Karpas-422 (cell line): ENCODE results near the gene CDC37L1. TPM values are rescaled to one million over a fixed set of nuclear protein-coding genes. Genes with fewer than 3 reads are reported as not detected.
A peak's percentile ranks its signal among the peaks of the same experiment; 100 is the strongest.

Experiments used
- DNase-seq: peaks from one replicate; pipeline ENCODE4 v3.0.0-alpha.2; 2015
- H2AFZ ChIP-seq: fragments of 200-600 bp; sonication (generic); 2 replicates; pipeline ENCODE4 v1.6.1; 2014; ENCODE audit warnings: antibody characterized with exemption, low read length, mixed read lengths
- H3K27ac ChIP-seq: fragments of 200-600 bp; sonication (generic); 2 replicates; pipeline ENCODE4 v1.5.1; 2014; ENCODE audit warnings: mild to moderate bottlenecking, low read length, moderate library complexity
- H3K27me3 ChIP-seq: fragments of 200-600 bp; sonication (generic); 2 replicates; pipeline ENCODE4 v1.6.1; 2014; ENCODE audit warnings: low read length, mixed read lengths
- H3K36me3 ChIP-seq: fragments of 200-600 bp; sonication (generic); 2 replicates; pipeline ENCODE4 v1.6.1; 2014; ENCODE audit warnings: low read length, mixed read lengths; ENCODE audit not compliant: insufficient read depth
- H3K4me1 ChIP-seq: fragments of 200-600 bp; sonication (generic); 2 replicates; pipeline ENCODE4 v1.6.1; 2014; ENCODE audit warnings: mild to moderate bottlenecking, low read length, mixed read lengths
- H3K4me2 ChIP-seq: fragments of 200-600 bp; sonication (generic); 2 replicates; pipeline ENCODE4 v1.6.1; 2014; ENCODE audit warnings: low read length, low read depth, mild to moderate bottlenecking; ENCODE audit not compliant: poor library complexity, severe bottlenecking
- H3K4me3 ChIP-seq: fragments of 200-600 bp; sonication (generic); 2 replicates; pipeline ENCODE4 v1.5.1; 2014; ENCODE audit warnings: mild to moderate bottlenecking, antibody characterized with exemption, low read length, mixed read lengths
- H3K79me2 ChIP-seq: fragments of 200-600 bp; sonication (generic); 2 replicates; pipeline ENCODE4 v1.6.1; 2014; ENCODE audit warnings: mild to moderate bottlenecking, low read length, mixed read lengths
- H3K9ac ChIP-seq: fragments of 200-600 bp; sonication (generic); 2 replicates; pipeline ENCODE4 v1.6.0; 2014; ENCODE audit warnings: low read length
- H3K9me2 ChIP-seq: fragments of 200-600 bp; sonication (generic), shearing (Covaris generic); replicated peaks from 2 replicates; pipeline ENCODE4 v1.6.0; 2014; ENCODE audit warnings: mild to moderate bottlenecking, low read length, moderate library complexity; ENCODE audit not compliant: insufficient read depth
- H3K9me3 ChIP-seq: fragments of 300-700, 200-600 bp; sonication (generic); 2 replicates; pipeline ENCODE4 v1.6.1; 2014; ENCODE audit warnings: low read length, mixed read lengths
- H4K20me1 ChIP-seq: fragments of 200-600 bp; sonication (generic); 2 replicates; pipeline ENCODE4 v1.6.1; 2014; ENCODE audit warnings: mild to moderate bottlenecking, antibody characterized with exemption, low read length, low read depth; ENCODE audit not compliant: insufficient read depth
- total RNA-seq: library from RNA; depleted of rRNA; stranded (reverse); fragments of >200 nt; shearing (Covaris generic); gene quantifications from 2 replicates; pipeline ENCODE4 v1.2.3, GENCODE V29; 2014; ENCODE audit warnings: low replicate concordance; rRNA removed

The CDC37L1 gene
- 12.0 and 17.9 TPM in 2 replicates for total RNA-seq

DNA sequence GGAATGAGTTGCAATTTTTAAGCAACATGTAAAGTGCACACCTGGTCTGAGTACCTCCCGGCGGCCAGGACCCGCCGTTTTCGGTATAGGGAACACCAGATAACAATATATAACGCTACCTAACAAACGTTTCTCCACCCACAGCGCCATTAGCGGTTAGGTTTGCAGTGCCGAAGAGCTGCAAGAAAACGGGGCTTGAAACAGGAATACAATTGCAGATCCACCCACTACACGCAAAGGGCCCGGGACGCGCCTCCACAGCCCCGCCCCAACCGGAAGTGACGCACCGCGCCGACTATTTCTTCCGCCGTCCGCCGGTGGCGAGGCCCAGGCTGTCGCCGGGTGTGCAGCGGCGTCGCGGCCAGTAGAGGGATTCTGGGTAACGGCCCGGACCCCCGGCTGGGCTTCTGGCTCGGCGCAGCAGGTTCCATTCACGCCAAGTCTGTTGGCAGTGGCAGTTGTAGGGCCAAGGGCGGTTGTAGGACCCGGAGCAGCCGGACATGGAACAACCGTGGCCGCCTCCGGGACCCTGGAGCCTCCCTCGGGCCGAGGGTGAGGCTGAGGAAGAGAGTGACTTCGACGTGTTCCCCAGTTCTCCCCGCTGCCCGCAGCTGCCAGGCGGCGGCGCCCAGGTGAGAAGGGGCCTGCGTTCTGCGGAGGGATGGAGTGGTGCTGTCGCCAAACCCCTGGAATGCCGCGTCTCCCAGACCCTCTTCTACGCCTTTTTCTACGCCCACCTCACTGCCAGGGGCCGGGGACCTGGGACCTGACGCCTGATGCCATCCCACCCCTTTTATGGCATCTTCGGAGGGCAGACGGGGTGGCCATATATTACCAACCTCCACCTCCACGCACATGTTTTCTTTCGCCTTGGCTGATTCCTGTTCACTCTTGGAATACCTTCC lies at the start of gene CDC37L1:
CDC37L1 (plus strand) TSS at position 302 of the 905 bp plus-strand sequence; CDS start at position 501, 199 bp downstream.
- H3K27ac ChIP-seq: peak within 1 kb of the TSS; percentile 76
- H4K20me1 ChIP-seq: no peaks in the 10 kb centered on the region
- no peaks in the 10 kb centered on the region for H3K9me3 ChIP-seq
- H3K36me3 ChIP-seq: no peaks in the 10 kb centered on the region
- no peaks in the 10 kb centered on the region for H3K27me3 ChIP-seq
- peak within 1 kb of the TSS; percentile 80 for H3K4me3 ChIP-seq
- peak within 1 kb of the TSS; percentile 86 for H2AFZ ChIP-seq
- peaks cover 46% of the 10 kb centered on the region for H3K79me2 ChIP-seq
- H3K4me2 ChIP-seq: peak within 1 kb of the TSS; percentile 87
- H3K4me1 ChIP-seq: peaks cover 22% of the 10 kb centered on the region
- DNase-seq: peak; percentile 99
- H3K9me2 ChIP-seq: no peaks in the 10 kb centered on the region
- H3K9ac ChIP-seq: peak within 1 kb of the TSS; percentile 89

DNA sequence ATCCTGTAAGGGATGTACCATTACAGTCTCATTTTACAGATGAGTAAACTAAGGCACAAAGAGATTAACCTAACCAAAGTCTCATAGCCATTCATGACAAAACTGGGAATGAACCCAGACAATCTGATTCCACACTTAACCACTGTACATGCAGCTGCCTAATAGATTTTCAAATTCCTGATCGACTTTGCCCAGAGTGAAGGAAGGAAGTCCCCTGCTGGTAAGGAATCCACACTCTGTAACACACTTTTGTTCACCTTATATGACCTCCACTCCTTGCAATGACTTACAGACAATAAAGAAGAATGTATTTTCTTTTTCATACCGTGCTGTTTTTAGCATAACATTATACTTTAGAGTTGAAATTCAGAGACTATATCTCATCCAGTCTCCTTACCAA lies 48.5 kb upstream of the CDC37L1 start:
- no peaks in the 10 kb centered on the region for H3K36me3 ChIP-seq
- H3K79me2 ChIP-seq: no peaks in the 10 kb centered on the region
- no peaks in the 10 kb centered on the region for H3K4me1 ChIP-seq
- H3K9me3 ChIP-seq: no peaks in the 10 kb centered on the region
- DNase-seq: no peak
- no peak overlapping the region for H3K27ac ChIP-seq
- no peak overlapping the region for H2AFZ ChIP-seq
- H3K4me3 ChIP-seq: no peak overlapping the region
- no peaks in the 10 kb centered on the region for H4K20me1 ChIP-seq
- no peak overlapping the region for H3K4me2 ChIP-seq
- H3K9ac ChIP-seq: no peak overlapping the region
- no peaks in the 10 kb centered on the region for H3K9me2 ChIP-seq
- H3K27me3 ChIP-seq: no peaks in the 10 kb centered on the region

DNA sequence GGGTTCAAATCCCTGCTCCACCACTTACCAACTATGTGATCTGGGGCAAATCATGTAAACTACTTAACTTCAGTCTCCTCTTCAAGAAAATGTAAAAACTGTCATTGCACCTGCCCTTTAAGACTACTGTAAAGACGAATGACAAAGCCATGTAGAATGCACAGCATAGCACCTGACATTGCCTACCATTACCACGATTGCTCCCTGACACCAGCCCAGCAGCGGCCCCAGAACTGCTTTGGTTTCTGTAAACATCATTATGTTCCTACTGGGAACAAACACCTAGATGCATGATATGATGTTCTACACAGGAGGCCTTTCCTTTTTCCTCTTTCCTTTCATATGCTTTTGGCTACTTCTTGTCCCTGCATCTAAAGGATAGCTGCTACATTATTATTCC lies 40.4 kb upstream of the CDC37L1 start:
- Histone ChIP-seq H3K4me3 (no peak overlapping the region), H3K9ac (no peak overlapping the region), H4K20me1 (no peaks in the 10 kb centered on the region), H3K27ac (no peak overlapping the region), H3K36me3 (no peaks in the 10 kb centered on the region), H3K27me3 (no peaks in the 10 kb centered on the region), H3K9me3 (no peaks in the 10 kb centered on the region), H2AFZ (no peak overlapping the region), H3K4me2 (no peak overlapping the region), H3K9me2 (no peaks in the 10 kb centered on the region), H3K4me1 (no peaks in the 10 kb centered on the region), H3K79me2 (no peaks in the 10 kb centered on the region)
- DNase-seq: no peak

DNA sequence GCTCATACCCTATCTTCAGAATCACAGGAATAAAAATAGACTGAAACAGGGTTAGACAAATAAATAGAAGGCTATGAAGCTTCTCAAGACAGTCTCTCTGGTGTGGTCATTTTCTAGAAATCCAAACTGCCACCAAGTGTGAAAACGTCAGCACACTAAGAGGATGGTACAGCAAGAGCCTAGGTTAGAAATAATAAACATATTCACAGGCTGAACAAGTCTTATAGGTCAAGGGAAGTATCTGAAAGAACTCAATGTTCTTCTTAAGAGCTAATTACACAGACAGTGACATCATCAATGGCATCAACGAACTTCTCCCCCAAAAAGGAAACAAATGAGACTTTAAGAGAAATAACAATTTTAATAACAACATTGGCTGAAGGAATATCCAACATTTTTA lies 39.9 kb upstream of the CDC37L1 start:
- Histone ChIP-seq H2AFZ (no peak overlapping the region), H3K27ac (no peak overlapping the region), H3K36me3 (no peaks in the 10 kb centered on the region), H4K20me1 (no peaks in the 10 kb centered on the region), H3K4me2 (no peak overlapping the region), H3K79me2 (no peaks in the 10 kb centered on the region), H3K9me2 (no peaks in the 10 kb centered on the region), H3K4me3 (no peak overlapping the region), H3K4me1 (no peaks in the 10 kb centered on the region), H3K9me3 (no peaks in the 10 kb centered on the region), H3K27me3 (no peaks in the 10 kb centered on the region), H3K9ac (no peak overlapping the region)
- DNase-seq: no peak

DNA sequence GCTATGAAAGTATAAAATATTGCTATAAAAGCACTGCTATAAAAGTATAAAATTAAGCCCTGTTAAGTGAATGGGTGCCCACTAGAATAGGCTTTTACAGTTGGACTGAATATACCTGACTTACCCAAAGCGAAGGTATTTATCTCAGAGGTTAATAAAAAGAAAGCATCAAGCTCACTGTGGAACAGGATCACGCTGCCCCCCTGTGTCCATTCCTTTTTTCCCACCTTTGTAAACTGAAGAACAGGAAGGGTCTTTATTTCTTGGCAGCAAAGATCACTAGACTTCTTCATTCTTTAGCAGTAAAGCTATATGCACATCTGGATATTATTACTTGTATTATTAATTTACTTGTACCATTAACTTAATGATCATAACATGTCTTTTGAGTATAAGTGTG lies 39.3 kb upstream of the CDC37L1 start:
- no peaks in the 10 kb centered on the region for H3K9me2 ChIP-seq
- H3K4me2 ChIP-seq: no peak overlapping the region
- no peak for DNase-seq
- H3K27ac ChIP-seq: no peak overlapping the region
- no peak overlapping the region for H2AFZ ChIP-seq
- H3K4me1 ChIP-seq: peaks cover 4% of the 10 kb centered on the region
- no peaks in the 10 kb centered on the region for H3K9me3 ChIP-seq
- no peaks in the 10 kb centered on the region for H3K79me2 ChIP-seq
- H3K36me3 ChIP-seq: no peaks in the 10 kb centered on the region
- no peak overlapping the region for H3K9ac ChIP-seq
- H4K20me1 ChIP-seq: no peaks in the 10 kb centered on the region
- no peaks in the 10 kb centered on the region for H3K27me3 ChIP-seq
- H3K4me3 ChIP-seq: no peak overlapping the region

DNA sequence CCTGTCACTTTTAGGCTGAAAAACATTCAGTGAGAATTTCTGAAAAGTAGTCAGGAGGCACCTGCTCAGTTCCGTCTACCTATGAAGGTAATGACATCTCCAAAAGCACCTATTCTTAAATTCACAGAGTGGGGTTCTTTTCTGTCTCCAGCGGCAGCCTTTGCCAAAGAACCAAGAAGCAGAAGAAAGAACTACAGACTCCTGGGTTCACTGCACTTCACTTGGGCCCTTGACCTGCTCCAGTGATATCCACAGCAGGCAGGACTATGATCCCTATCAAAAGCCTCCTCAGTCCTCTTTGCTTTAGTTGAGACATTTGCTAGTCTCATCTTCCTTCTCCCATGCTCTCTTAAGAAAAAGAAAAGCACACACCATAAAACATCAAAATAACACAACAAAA lies 37.0 kb upstream of the CDC37L1 start:
- Histone ChIP-seq H3K27me3 (no peaks in the 10 kb centered on the region), H3K4me3 (no peak overlapping the region), H3K9me2 (no peaks in the 10 kb centered on the region), H3K79me2 (no peaks in the 10 kb centered on the region), H4K20me1 (no peaks in the 10 kb centered on the region), H2AFZ (no peak overlapping the region), H3K4me2 (no peak overlapping the region), H3K36me3 (no peaks in the 10 kb centered on the region), H3K27ac (no peak overlapping the region), H3K4me1 (peaks cover 4% of the 10 kb centered on the region), H3K9me3 (no peaks in the 10 kb centered on the region), H3K9ac (no peak overlapping the region)
- no peak for DNase-seq

DNA sequence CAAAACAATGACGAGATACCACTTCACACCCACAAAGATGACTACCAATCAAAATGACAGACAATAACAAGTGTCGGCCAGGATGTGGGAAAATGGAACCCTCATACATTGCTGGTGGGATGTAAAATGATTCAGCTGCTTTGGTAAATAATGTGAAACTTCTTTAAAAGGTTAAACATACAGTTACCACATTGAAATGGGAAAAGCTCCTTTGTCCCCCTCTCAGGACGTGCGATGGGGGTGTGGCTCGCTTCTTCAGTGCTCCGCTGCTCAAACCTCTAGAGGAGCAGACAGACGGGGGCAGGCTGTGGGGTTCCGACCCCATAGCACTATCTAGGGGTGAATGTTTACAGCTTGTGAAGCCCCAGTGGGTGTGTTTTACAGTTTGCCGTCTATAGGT lies 25.3 kb upstream of the CDC37L1 start:
- no peak for DNase-seq
- H3K36me3 ChIP-seq: no peaks in the 10 kb centered on the region
- H3K9me3 ChIP-seq: no peaks in the 10 kb centered on the region
- no peaks in the 10 kb centered on the region for H4K20me1 ChIP-seq
- no peaks in the 10 kb centered on the region for H3K9me2 ChIP-seq
- no peak overlapping the region for H3K4me3 ChIP-seq
- no peaks in the 10 kb centered on the region for H3K4me1 ChIP-seq
- H3K27me3 ChIP-seq: no peaks in the 10 kb centered on the region
- no peaks in the 10 kb centered on the region for H3K79me2 ChIP-seq
- no peak overlapping the region for H3K9ac ChIP-seq
- no peak overlapping the region for H3K4me2 ChIP-seq
- H2AFZ ChIP-seq: no peak overlapping the region
- no peak overlapping the region for H3K27ac ChIP-seq

DNA sequence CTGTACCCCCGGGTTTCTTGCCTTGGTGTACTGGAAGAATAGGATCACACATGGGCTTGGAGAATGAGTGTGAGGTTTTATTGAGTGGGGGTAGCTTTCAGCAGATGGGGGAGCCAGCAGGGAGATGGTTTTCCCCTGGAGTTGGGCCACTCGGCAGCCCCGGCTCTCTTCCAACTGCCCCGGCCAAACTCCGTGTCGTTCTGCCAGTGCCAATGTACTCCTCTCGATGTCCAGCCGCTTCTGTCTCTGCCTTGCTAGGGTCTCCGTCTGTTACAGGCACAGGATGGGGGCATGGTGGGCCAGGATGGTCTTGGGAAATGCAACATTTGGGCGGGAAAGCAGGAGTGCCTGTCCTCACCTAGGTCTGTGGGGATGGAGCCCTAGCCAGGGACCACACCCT lies 24.8 kb upstream of the CDC37L1 start:
- Histone ChIP-seq H3K36me3 (no peaks in the 10 kb centered on the region), H3K9me2 (no peaks in the 10 kb centered on the region), H3K79me2 (no peaks in the 10 kb centered on the region), H2AFZ (no peak overlapping the region), H3K9me3 (no peaks in the 10 kb centered on the region), H3K4me1 (no peaks in the 10 kb centered on the region), H3K4me2 (no peak overlapping the region), H3K27ac (no peak overlapping the region), H3K9ac (no peak overlapping the region), H3K27me3 (no peaks in the 10 kb centered on the region), H3K4me3 (no peak overlapping the region), H4K20me1 (no peaks in the 10 kb centered on the region)
- DNase-seq: no peak
